B cell (primary cell): ENCODE measurements around the gene GAK. TPM values are rescaled to one million over a fixed set of nuclear protein-coding genes. Genes with fewer than 3 reads are reported as not detected.

ENCODE experiments used
- ATAC-seq: fragments of 200-7000 bp; cut with Tn5 transposase; one replicate; pipeline ENCODE4 v1.10.0; 2021; ENCODE audit warnings: low read depth, mild to moderate bottlenecking, moderate number of reproducible peaks, moderate library complexity
- CTCF ChIA-PET: fragments of 350-600 bp; sonication (Branson Sonifier 250); formaldehyde crosslinking; loops from one replicate; lab custom pipeline; 2021; ENCODE audit warnings: antibody characterized with exemption, inconsistent platforms; lab: Charles Lee
- POLR2A ChIA-PET: fragments of 350-600 bp; sonication (Branson Sonifier 250); formaldehyde crosslinking; loops from one replicate; lab custom pipeline; 2021; ENCODE audit warnings: antibody characterized with exemption; lab: Charles Lee
- DNase-seq: peaks from one replicate; pipeline ENCODE4 v3.0.0; 2013
- H2AFZ ChIP-seq: 2 replicates; pipeline ENCODE4 v1.6.1; 2012; ENCODE audit warnings: mild to moderate bottlenecking, low read depth, low read length; ENCODE audit not compliant: insufficient read depth, poor library complexity, severe bottlenecking
- H3K27ac ChIP-seq, 2 donors: 1 replicate in 1 of 2; 2 replicates in 1 of 2; pipeline ENCODE4 v1.5.1; 2012 to 2013; ENCODE audit warnings: low read length in 2 of 2, mild to moderate bottlenecking in 2 of 2, moderate library complexity in 1 of 2
- H3K27me3 ChIP-seq, 4 experiments: fragments of 200-600 bp in 1 of 4; sonication (generic) in 1 of 4; replicated peaks in 1 of 4; 1 replicate in 2 of 4; 2 replicates in 2 of 4; pipeline versions ENCODE4 v1.6.1 to v1.7.0; 2013 to 2016; ENCODE audit warnings: low read length in 3 of 4, mild to moderate bottlenecking in 2 of 4, mixed read lengths in 1 of 4, moderate library complexity in 1 of 4; ENCODE audit not compliant: insufficient read depth in 4 of 4, control insufficient read depth in 3 of 4; ENCODE audit errors: control extremely low read depth in 1 of 4
- H3K36me3 ChIP-seq, 2 experiments: replicated peaks in 1 of 2; 1 replicate in 1 of 2; 2 replicates in 1 of 2; pipeline versions ENCODE4 v1.6.1 to v1.7.1; 2013; ENCODE audit warnings: low read length in 1 of 2; ENCODE audit not compliant: insufficient read depth in 2 of 2, control insufficient read depth in 1 of 2; ENCODE audit errors: control extremely low read depth in 1 of 2, extremely low read depth in 1 of 2
- H3K4me1 ChIP-seq, 2 donors: fragments of 200-600 bp in 1 of 2; sonication (generic) in 1 of 2; 1 replicate in 1 of 2; 2 replicates in 1 of 2; pipeline versions ENCODE4 v1.5.1 to v1.6.1; 2013 to 2017; ENCODE audit warnings: low read length in 2 of 2; ENCODE audit not compliant: control insufficient read depth in 2 of 2, insufficient read depth in 2 of 2
- H3K4me2 ChIP-seq: replicated peaks from 2 replicates; pipeline ENCODE3; 2012; ENCODE audit warnings: mild to moderate bottlenecking, low read depth, low read length; ENCODE audit not compliant: poor library complexity, severe bottlenecking
- H3K4me3 ChIP-seq, 5 experiments: fragments of 200-600 bp in 1 of 5; sonication (generic) in 1 of 5; 1 replicate in 3 of 5; 2 replicates in 2 of 5; pipeline versions ENCODE4 v1.5.1 to v1.7.0; 2011 to 2016; ENCODE audit warnings: low read length in 4 of 5, mild to moderate bottlenecking in 4 of 5, low read depth in 2 of 5, control low read depth in 1 of 5, moderate library complexity in 1 of 5; ENCODE audit not compliant: insufficient read depth in 1 of 5; ENCODE audit errors: control extremely low read depth in 1 of 5, extremely low read depth in 1 of 5
- H3K79me2 ChIP-seq: fragments of 200-600 bp; sonication (generic); one replicate; pipeline ENCODE4 v1.6.0; 2016; ENCODE audit warnings: low read length; ENCODE audit not compliant: control insufficient read depth, insufficient read depth
- H3K9ac ChIP-seq: fragments of 200-600 bp; sonication (generic); 2 replicates; pipeline ENCODE4 v1.6.1; 2017; ENCODE audit warnings: mild to moderate bottlenecking, low read length, moderate library complexity
- H3K9me3 ChIP-seq, 3 donors: one replicate each; pipeline versions ENCODE4 v1.6.1 to v1.7.1; 2013; ENCODE audit warnings: low read length in 2 of 3; ENCODE audit not compliant: control insufficient read depth in 2 of 3, insufficient read depth in 1 of 3; ENCODE audit errors: control extremely low read depth in 1 of 3
- H4K20me1 ChIP-seq: 2 replicates; pipeline ENCODE4 v1.6.0; 2012; ENCODE audit warnings: mild to moderate bottlenecking, low read length; ENCODE audit not compliant: insufficient read depth, control insufficient read depth, poor library complexity, severe bottlenecking
- H3K27ac Mint-ChIP-seq: one replicate; pipeline ENCODE4 v1.8.0; 2021; ENCODE audit warnings: mixed read lengths
- H3K27me3 Mint-ChIP-seq: one replicate; pipeline ENCODE4 v1.8.0; 2021; ENCODE audit warnings: mixed read lengths
- H3K4me1 Mint-ChIP-seq: one replicate; pipeline ENCODE4 v1.8.0; 2021; ENCODE audit warnings: mixed read lengths
- H3K4me3 Mint-ChIP-seq: one replicate; pipeline ENCODE4 v1.8.0; 2021; ENCODE audit warnings: mixed read lengths
- H3K9me3 Mint-ChIP-seq: one replicate; pipeline ENCODE4 v1.8.0; 2022; ENCODE audit warnings: mixed read lengths; ENCODE audit not compliant: insufficient read depth
- EZH2 ChIP-seq: IDR thresholded peaks from 2 replicates; pipeline ENCODE4 v1.6.1; 2012; ENCODE audit warnings: borderline replicate concordance, low read depth, mild to moderate bottlenecking, moderate library complexity, low read length; ENCODE audit not compliant: insufficient read depth, poor library complexity, severe bottlenecking
- WGBS: methylation state at CpG from one replicate; pipeline ENCODE4 v1.1.5; 2013; ENCODE audit warnings: missing lambda C conversion rate; ENCODE audit not compliant: insufficient coverage; 5-methylcytosine and 5-hydroxymethylcytosine counted together
- intact Hi-C: fragments of 100-400 bp; cut with micrococcal nuclease; formaldehyde crosslinking; loops from one replicate; pipeline ENCODE4 v1.10.0; 2022
- polyA plus RNA-seq: library from polyadenylated mRNA; depleted of rRNA; stranded (reverse); fragments of >200 nt; gene quantifications from 2 replicates; pipeline ENCODE4 v1.2.3, GENCODE V29; 2012
- total RNA-seq, 2 donors: library from RNA; stranded (reverse); fragments of 120-200 nt in 1 of 2; gene quantifications; 1 replicate in 1 of 2; 2 replicates in 1 of 2; pipeline versions ENCODE4 v1.2.3 to v1.2.4, GENCODE V29; 2013 to 2022
- TF ChIP-seq, protein P1 (sequence below): fragments of 200-600 bp; IDR thresholded peaks from one replicate; pipeline ENCODE4 v1.8.0; 2022; ENCODE audit warnings: antibody characterized with exemption, mild to moderate bottlenecking

The GAK gene
- total and polyA plus RNA-seq, 2 donors (not counting 1 experiment from before 2014, with no cell fraction given), result 113 to 283 TPM

DNA sequence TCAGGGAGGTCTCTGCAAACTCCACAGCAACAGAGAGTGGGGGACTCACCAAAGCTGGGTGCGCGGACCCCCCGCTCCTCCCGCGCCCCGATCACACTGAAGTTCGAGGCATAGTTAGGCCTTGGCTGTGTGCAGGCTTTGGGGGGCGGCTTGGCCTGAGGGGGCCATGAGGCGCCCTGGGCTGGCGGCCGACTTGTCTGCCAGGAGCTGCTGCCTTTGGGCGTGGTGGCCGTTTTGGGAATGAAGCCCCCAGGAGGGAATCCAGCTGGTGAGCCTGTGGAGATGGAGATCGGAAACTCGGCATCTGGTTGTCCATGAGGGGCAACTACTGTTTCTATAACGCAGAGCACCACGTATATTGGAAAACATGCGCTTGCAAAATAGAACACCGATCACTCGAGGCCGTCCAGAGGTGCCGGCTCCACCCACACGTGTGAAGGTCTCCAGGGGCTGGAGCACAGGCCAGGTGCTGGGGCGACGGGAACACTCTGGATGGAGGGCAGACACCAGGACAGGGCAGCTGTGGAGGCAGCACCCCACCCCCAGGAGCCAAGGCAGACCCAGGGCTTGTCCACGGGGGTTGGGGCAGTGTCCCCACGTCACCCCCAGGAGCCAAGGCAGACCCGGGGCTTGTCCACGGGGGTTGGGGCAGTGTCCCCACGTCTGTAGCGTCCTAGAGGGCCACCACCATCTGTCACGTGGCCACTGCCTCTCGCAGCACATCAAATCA, 80.2 kb downstream of the GAK start:
- no peak overlapping the region for H3K27ac Mint-ChIP-seq
- no peak for DNase-seq
- 97% methylated on average over 33 of the region's 33 CpGs for WGBS

DNA sequence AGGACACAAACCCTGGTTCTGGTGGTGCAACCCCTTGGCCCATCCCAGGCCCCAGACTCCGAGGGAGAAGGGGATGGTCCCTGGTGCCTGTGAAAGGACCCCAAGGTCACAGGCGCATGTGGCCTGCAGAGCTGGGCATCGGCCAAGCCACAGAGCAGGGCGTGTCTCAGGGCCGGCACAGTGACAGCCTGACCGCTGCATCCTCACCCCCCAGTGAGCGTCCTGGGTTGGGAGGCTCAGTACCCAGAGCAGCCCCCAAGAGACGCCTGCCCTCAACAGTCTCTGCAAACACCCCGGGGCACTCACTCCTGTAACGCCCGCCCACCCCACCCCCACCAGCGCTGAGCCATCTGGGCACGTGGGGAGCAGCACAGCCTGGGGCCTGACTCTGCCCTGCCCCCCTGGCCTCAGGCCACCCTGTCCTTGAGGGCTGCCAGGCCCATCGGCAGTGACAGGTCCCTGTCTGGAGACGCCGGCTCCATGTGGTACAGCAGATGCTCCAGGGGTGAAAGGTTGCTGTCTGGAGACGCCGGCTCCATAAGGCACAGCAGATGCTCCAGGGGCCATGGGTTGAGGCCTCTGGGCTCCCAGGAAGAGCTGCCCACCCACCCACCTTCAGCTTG, 81.7 kb downstream of the GAK start:
- Histone ChIP-seq H3K36me3 (peaks cover 2 to 29% of the 10 kb centered on the region in 2 experiments), H3K4me1 (no peaks in the 10 kb centered on the region), H3K79me2 (no peaks in the 10 kb centered on the region), H3K4me2 (no peak overlapping the region), H4K20me1 (no peaks in the 10 kb centered on the region), H3K9me3 (peaks cover 0 to 6% (median 0%) of the 10 kb centered on the region in 3 donors), H3K27ac (no peak overlapping the region), H3K9ac (no peak overlapping the region), H3K27me3 (no peaks in the 10 kb centered on the region), H3K4me3 (no peak overlapping the region), H2AFZ (no peak overlapping the region)
- no peak for ATAC-seq
- Mint-ChIP-seq H3K4me1 (no peaks in the 10 kb centered on the region), H3K27ac (no peak overlapping the region), H3K27me3 (no peaks in the 10 kb centered on the region), H3K9me3 (no peaks in the 10 kb centered on the region), H3K4me3 (no peak overlapping the region)
- 96% methylated on average over 14 of the region's 18 CpGs for WGBS
- no peak for TF ChIP-seq EZH2
- TF ChIP-seq, protein P1, sequence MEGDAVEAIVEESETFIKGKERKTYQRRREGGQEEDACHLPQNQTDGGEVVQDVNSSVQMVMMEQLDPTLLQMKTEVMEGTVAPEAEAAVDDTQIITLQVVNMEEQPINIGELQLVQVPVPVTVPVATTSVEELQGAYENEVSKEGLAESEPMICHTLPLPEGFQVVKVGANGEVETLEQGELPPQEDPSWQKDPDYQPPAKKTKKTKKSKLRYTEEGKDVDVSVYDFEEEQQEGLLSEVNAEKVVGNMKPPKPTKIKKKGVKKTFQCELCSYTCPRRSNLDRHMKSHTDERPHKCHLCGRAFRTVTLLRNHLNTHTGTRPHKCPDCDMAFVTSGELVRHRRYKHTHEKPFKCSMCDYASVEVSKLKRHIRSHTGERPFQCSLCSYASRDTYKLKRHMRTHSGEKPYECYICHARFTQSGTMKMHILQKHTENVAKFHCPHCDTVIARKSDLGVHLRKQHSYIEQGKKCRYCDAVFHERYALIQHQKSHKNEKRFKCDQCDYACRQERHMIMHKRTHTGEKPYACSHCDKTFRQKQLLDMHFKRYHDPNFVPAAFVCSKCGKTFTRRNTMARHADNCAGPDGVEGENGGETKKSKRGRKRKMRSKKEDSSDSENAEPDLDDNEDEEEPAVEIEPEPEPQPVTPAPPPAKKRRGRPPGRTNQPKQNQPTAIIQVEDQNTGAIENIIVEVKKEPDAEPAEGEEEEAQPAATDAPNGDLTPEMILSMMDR, result no peak
- no peak for DNase-seq
- CTCF ChIA-PET, result no interaction called here
- intact Hi-C loops, result no loop called here
- POLR2A ChIA-PET, result no interaction called here

More for the DNA sequence above, 80.2 kb downstream of the GAK start:
- Histone ChIP-seq H3K4me3 (no peak overlapping the region), H3K36me3 (peaks cover 3 to 31% of the 10 kb centered on the region in 2 experiments), H4K20me1 (peaks cover 9% of the 10 kb centered on the region), H3K79me2 (no peaks in the 10 kb centered on the region), H3K27ac (no peak overlapping the region), H3K4me2 (no peak overlapping the region), H3K4me1 (no peaks in the 10 kb centered on the region), H2AFZ (no peak overlapping the region), H3K9ac (no peak overlapping the region), H3K9me3 (peaks cover 0 to 15% (median 0%) of the 10 kb centered on the region in 3 donors), H3K27me3 (no peaks in the 10 kb centered on the region)
- Mint-ChIP-seq H3K4me1 (no peaks in the 10 kb centered on the region), H3K27me3 (no peaks in the 10 kb centered on the region), H3K9me3 (no peaks in the 10 kb centered on the region), H3K4me3 (no peak overlapping the region)
- no peak for ATAC-seq
- TF ChIP-seq, protein P1, result no peak
- TF ChIP-seq EZH2, result no peak
- CTCF ChIA-PET, result no interaction called here
- intact Hi-C loops, result no loop called here
- POLR2A ChIA-PET, result no interaction called here
